ENCODE measurements around the gene THAP7. TPM values are rescaled to one million over a fixed set of nuclear protein-coding genes. Genes with fewer than 3 reads are reported as not detected.
"Not testable (repeated sequence)": the region's sequence is repeated elsewhere in the genome, so short reads cannot be mapped to it uniquely, and the experiment has no call there.

THAP7 gene
- total RNA-seq, 2 experiments from 2014 or later, result 25.1 to 27.2 TPM

GRCh38 chr22:21016644-21017420, 14.9 kb upstream of the THAP7 start:
- Mint-ChIP-seq H3K4me3 (no peak overlapping the region), H3K36me3 (ENCODE audit: low read depth) (no peaks in the 10 kb centered on the region), H3K27ac (no peak overlapping the region), H3K9me3 (ENCODE audit: low read depth) (no peaks in the 10 kb centered on the region), H3K27me3 (no peaks in the 10 kb centered on the region), H3K4me1 (peaks cover 20% of the 10 kb centered on the region)
- POLR2A ChIA-PET, result no interaction called here
- CTCF ChIA-PET, result interaction anchor here (0.7 kb wide), 1 partner anchor 54 kb away, joined by 3 read pairs; no protein-coding TSS in a partner anchor
- ATAC-seq, result no peak
- intact Hi-C loops (cut with DNase I, micrococcal nuclease), result no loop called here
- no peak for DNase-seq

- Mint-ChIP-seq H3K27ac (no peak overlapping the region), H3K27me3 (no peaks in the 10 kb centered on the region), H3K4me3 (no peak overlapping the region), H3K36me3 (ENCODE audit: low read depth) (no peaks in the 10 kb centered on the region), H3K9me3 (ENCODE audit: low read depth) (no peaks in the 10 kb centered on the region), H3K4me1 (peaks cover 20% of the 10 kb centered on the region)
- ATAC-seq (no peak), DNase-seq (peak; percentile 2)
- POLR2A ChIA-PET, result interaction anchor here (0.7 kb wide), 1 partner anchor 272 kb away, joined by 4 read pairs; no protein-coding TSS in a partner anchor
- CTCF ChIA-PET, result interaction anchor here (0.7 to 1.3 kb wide), 2 partner anchors 13 to 26 kb away, joined by 3 to 4 read pairs; no protein-coding TSS in a partner anchor
- intact Hi-C loops (cut with DNase I, micrococcal nuclease), result no loop called here
These were observed 13.6 kb upstream of the THAP7 start for GRCh38 chr22:21015466-21016006.

- Mint-ChIP-seq H3K27ac (peak within 1 kb of the TSS; percentile 67), H3K36me3 (ENCODE audit: low read depth) (no peaks in the 10 kb centered on the region), H3K9me3 (ENCODE audit: low read depth) (no peaks in the 10 kb centered on the region), H3K4me3 (peak within 1 kb of the TSS; percentile 78), H3K27me3 (no peaks in the 10 kb centered on the region), H3K4me1 (peaks cover 20% of the 10 kb centered on the region)
- ChIA-PET CTCF (interaction anchor here (0.6 to 1.3 kb wide), 4 partner anchors 12 to 169 kb away, joined by 3 to 4 read pairs (median 4); no protein-coding TSS in a partner anchor), POLR2A (interaction anchor here (0.7 kb wide), 1 partner anchor 271 kb away, joined by 4 read pairs; no protein-coding TSS in a partner anchor)
- intact Hi-C loops (cut with DNase I, micrococcal nuclease), result loop anchor here in 1 of 2 experiments (1.0 kb wide), 3 partner anchors 13 to 157 kb away; partner anchors contain the start of genes LZTR1, PI4KA and THAP7
- DNase-seq (peak; percentile 2), ATAC-seq (no peak)
These were observed 13.0 kb upstream of the THAP7 start, which contains the start of gene P2RX6 for GRCh38 chr22:21014726-21015465. Gene P2RX6, plus strand, starts transcription at chr22:21015165. Its CDS starts 10 bp downstream, at chr22:21015175.

GRCh38 chr22:21014202-21014725, 12.3 kb upstream of the THAP7 start:
- ATAC-seq (peak; percentile 97), DNase-seq (peak; percentile 91)
- POLR2A ChIA-PET, result interaction anchor here (1.7 kb wide), 1 partner anchor 12 kb away, joined by 5 read pairs; the partner anchor contains the start of gene THAP7
- CTCF ChIA-PET, result interaction anchor here (0.6 to 1.3 kb wide), 4 partner anchors 27 to 168 kb away, joined by 3 to 4 read pairs (median 4); partner anchors contain the start of gene LZTR1
- Mint-ChIP-seq H3K27ac (peak overlapping the region; percentile 67), H3K4me1 (peaks cover 20% of the 10 kb centered on the region), H3K27me3 (no peaks in the 10 kb centered on the region), H3K36me3 (ENCODE audit: low read depth) (no peaks in the 10 kb centered on the region), H3K9me3 (ENCODE audit: low read depth) (no peaks in the 10 kb centered on the region), H3K4me3 (peak overlapping the region; percentile 78)
- intact Hi-C loops (cut with DNase I, micrococcal nuclease), result loop anchor here in 1 of 2 experiments (1.0 kb wide), 3 partner anchors 12 to 156 kb away; partner anchors contain the start of genes LZTR1, PI4KA and THAP7

- ChIA-PET CTCF (interaction anchor here (1.2 kb wide), 1 partner anchor 32 kb away, joined by 3 read pairs; the partner anchor contains the start of gene LZTR1), POLR2A (interaction anchor here (1.7 kb wide), 1 partner anchor 11 kb away, joined by 5 read pairs; the partner anchor contains the start of gene THAP7)
- H3K4me1 Mint-ChIP-seq, result peaks cover 20% of the 10 kb centered on the region
- no peaks in the 10 kb centered on the region for H3K36me3 Mint-ChIP-seq (ENCODE audit: low read depth)
- DNase-seq (no peak), ATAC-seq (no peak)
- intact Hi-C loops (cut with DNase I, micrococcal nuclease), result loop anchor here in 1 of 2 experiments (1.0 kb wide), 3 partner anchors 11 to 155 kb away; partner anchors contain the start of genes LZTR1, PI4KA and THAP7
- peak overlapping the region; percentile 67 for H3K27ac Mint-ChIP-seq
- no peaks in the 10 kb centered on the region for H3K9me3 Mint-ChIP-seq (ENCODE audit: low read depth)
- peak overlapping the region; percentile 78 for H3K4me3 Mint-ChIP-seq
- no peaks in the 10 kb centered on the region for H3K27me3 Mint-ChIP-seq
These were observed 11.8 kb upstream of the THAP7 start for GRCh38 chr22:21013657-21014201.

- Mint-ChIP-seq H3K4me1 (peaks cover 20% of the 10 kb centered on the region), H3K9me3 (ENCODE audit: low read depth) (no peaks in the 10 kb centered on the region), H3K36me3 (ENCODE audit: low read depth) (no peaks in the 10 kb centered on the region), H3K27ac (no peak overlapping the region), H3K27me3 (no peaks in the 10 kb centered on the region), H3K4me3 (peak overlapping the region; percentile 54)
- POLR2A ChIA-PET, result interaction anchor here (1.7 kb wide), 1 partner anchor 10 kb away, joined by 5 read pairs; the partner anchor contains the start of gene THAP7
- CTCF ChIA-PET, result interaction anchor here (1.2 kb wide), 1 partner anchor 31 kb away, joined by 3 read pairs; the partner anchor contains the start of gene LZTR1
- ATAC-seq (no peak), DNase-seq (no peak)
- intact Hi-C loops (cut with DNase I, micrococcal nuclease), result no loop called here
These were observed 10.8 kb upstream of the THAP7 start for GRCh38 chr22:21012446-21013407.

- no peak for ATAC-seq
- CTCF ChIA-PET, result interaction anchor here (1.1 kb wide), 1 partner anchor 28 kb away, joined by 5 read pairs; no protein-coding TSS in a partner anchor
- Mint-ChIP-seq H3K4me1 (peaks cover 18% of the 10 kb centered on the region), H3K9me3 (ENCODE audit: low read depth) (no peaks in the 10 kb centered on the region), H3K4me3 (no peak overlapping the region), H3K27ac (no peak overlapping the region), H3K27me3 (no peaks in the 10 kb centered on the region), H3K36me3 (ENCODE audit: low read depth) (no peaks in the 10 kb centered on the region)
- POLR2A ChIA-PET, result no interaction called here
- intact Hi-C loops (cut with DNase I, micrococcal nuclease), result no loop called here
- DNase-seq, result no peak
These were observed 8.7 kb upstream of the THAP7 start for GRCh38 chr22:21010426-21011113.

- H3K27ac Mint-ChIP-seq, result no peak overlapping the region
- H3K4me1 Mint-ChIP-seq, result peaks cover 11% of the 10 kb centered on the region
- H3K27me3 Mint-ChIP-seq, result no peaks in the 10 kb centered on the region
- ATAC-seq (no peak), DNase-seq (peak; percentile 49)
- CTCF ChIA-PET, result interaction anchor here (1.1 kb wide), 1 partner anchor 27 kb away, joined by 5 read pairs; no protein-coding TSS in a partner anchor
- no peak overlapping the region for H3K4me3 Mint-ChIP-seq
- POLR2A ChIA-PET, result interaction anchor here (0.5 kb wide), 1 partner anchor 637 kb away, joined by 3 read pairs; no protein-coding TSS in a partner anchor
- H3K9me3 Mint-ChIP-seq (ENCODE audit: low read depth), result no peaks in the 10 kb centered on the region
- intact Hi-C loops (cut with DNase I, micrococcal nuclease), result no loop called here
- no peaks in the 10 kb centered on the region for H3K36me3 Mint-ChIP-seq (ENCODE audit: low read depth)
These were observed 7.9 kb upstream of the THAP7 start for GRCh38 chr22:21009638-21010425.

GRCh38 chr22:21009208-21009607, 7.3 kb upstream of the THAP7 start:
- CTCF ChIA-PET, result interaction anchor here (1.1 kb wide), 1 partner anchor 27 kb away, joined by 5 read pairs; no protein-coding TSS in a partner anchor
- H3K4me3 Mint-ChIP-seq; intact Hi-C loops (cut with DNase I, micrococcal nuclease); ATAC-seq; H3K4me1 Mint-ChIP-seq; H3K27ac Mint-ChIP-seq; DNase-seq; H3K9me3 Mint-ChIP-seq (ENCODE audit: low read depth); POLR2A ChIA-PET; H3K27me3 Mint-ChIP-seq; H3K36me3 Mint-ChIP-seq (ENCODE audit: low read depth): not testable (repeated sequence)

Data from activated CD4-positive, alpha-beta T cell treated with anti-CD3 and anti-CD28 coated beads for 36 hours (primary cell).